Tibial nerve (tissue), 3 donors: ENCODE measurements around the gene RASA3.

ENCODE experiments used
- POLR2A ChIP-seq, 2 donors: fragments of 450-650 bp; IDR thresholded peaks; one replicate each; pipeline ENCODE4 v1.6.1; 2017; ENCODE audit warnings: antibody characterized with exemption in 2 of 2, mild to moderate bottlenecking in 2 of 2, moderate library complexity in 2 of 2
- TF ChIP-seq, protein P1 (sequence below), 5 experiments: fragments of 200-600 bp in 3 of 5; fragments of 450-650 bp in 2 of 5; sonication (generic) in 3 of 5; IDR thresholded peaks; one replicate each; pipeline ENCODE4 v1.5.1; 2016 to 2019; ENCODE audit warnings: antibody characterized with exemption in 5 of 5, mild to moderate bottlenecking in 3 of 5, moderate library complexity in 2 of 5

DNA sequence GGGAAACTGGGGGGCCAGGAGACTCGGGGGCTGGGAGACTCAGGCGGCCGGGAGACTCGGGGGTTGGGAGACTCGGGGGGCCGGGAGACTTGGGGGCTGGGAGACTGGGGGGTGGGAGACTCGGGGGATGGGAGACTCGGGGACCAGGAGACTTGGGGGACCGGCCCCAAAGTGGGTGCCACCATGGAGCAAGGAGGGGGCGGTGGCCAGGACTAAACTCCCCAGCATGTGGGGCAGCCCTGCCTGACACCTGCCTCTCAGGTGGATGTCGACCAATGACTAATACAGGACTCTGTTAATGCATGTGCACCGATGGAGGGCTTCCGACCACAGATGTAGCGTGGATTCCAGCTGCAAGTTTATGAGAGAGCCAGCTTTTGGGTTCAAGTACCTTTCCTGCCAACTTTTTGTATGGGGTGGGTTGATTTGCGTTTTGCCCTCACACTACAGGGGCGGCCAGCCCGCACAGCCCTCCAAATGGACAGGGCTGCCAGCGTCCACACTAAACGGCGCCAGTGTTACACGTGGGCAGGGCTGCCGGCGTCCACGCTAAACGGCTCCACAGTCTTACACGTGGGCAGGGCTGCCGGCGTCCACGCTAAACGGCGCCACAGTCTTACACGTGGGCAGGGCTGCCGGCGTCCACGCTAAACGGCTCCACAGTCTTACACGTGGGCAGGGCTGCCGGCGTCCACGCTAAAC lies 62.2 kb downstream of the RASA3 start:
- no peak for TF ChIP-seq POLR2A (IDR thresholded peaks at IDR 0.05)
- TF ChIP-seq, protein P1, sequence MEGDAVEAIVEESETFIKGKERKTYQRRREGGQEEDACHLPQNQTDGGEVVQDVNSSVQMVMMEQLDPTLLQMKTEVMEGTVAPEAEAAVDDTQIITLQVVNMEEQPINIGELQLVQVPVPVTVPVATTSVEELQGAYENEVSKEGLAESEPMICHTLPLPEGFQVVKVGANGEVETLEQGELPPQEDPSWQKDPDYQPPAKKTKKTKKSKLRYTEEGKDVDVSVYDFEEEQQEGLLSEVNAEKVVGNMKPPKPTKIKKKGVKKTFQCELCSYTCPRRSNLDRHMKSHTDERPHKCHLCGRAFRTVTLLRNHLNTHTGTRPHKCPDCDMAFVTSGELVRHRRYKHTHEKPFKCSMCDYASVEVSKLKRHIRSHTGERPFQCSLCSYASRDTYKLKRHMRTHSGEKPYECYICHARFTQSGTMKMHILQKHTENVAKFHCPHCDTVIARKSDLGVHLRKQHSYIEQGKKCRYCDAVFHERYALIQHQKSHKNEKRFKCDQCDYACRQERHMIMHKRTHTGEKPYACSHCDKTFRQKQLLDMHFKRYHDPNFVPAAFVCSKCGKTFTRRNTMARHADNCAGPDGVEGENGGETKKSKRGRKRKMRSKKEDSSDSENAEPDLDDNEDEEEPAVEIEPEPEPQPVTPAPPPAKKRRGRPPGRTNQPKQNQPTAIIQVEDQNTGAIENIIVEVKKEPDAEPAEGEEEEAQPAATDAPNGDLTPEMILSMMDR (IDR thresholded peaks at IDR 0.05): no peak
